ENCODE measurements around the gene LNX1. TPM values are rescaled to one million over a fixed set of nuclear protein-coding genes. Genes with fewer than 3 reads are reported as not detected.

LNX1 gene
- polyA plus RNA-seq, 3 donors, result 0.09 to 0.13 TPM; not detected in 1

- Histone ChIP-seq H3K9ac (ENCODE audit: insufficient read depth, low read length, poor library complexity, severe bottlenecking) (no peak overlapping the region), H3K36me3 (replicated peaks in 1 of 2; ENCODE audit: control insufficient read depth in 1 of 2, insufficient read depth in 2 of 2, low read length in 2 of 2) (no peaks in the 10 kb centered on the region), H2AFZ (ENCODE audit: insufficient read depth, low read depth, low read length, poor library complexity, severe bottlenecking) (no peak overlapping the region), H3K79me2 (ENCODE audit: insufficient read depth, low read length) (no peaks in the 10 kb centered on the region), H3K4me3 (replicated peaks in 1 of 3; ENCODE audit: low read depth in 2 of 3, low read length in 3 of 3) (no peak overlapping the region), H3K27me3 (ENCODE audit: control insufficient read depth in 2 of 2, insufficient read depth in 2 of 2, low read length in 2 of 2) (no peaks in the 10 kb centered on the region), H3K9me3 (replicated peaks in 1 of 2; ENCODE audit: control insufficient read depth in 1 of 2, insufficient read depth in 1 of 2, low read length in 2 of 2) (no peaks in the 10 kb centered on the region), H3K4me2 (replicated peaks; ENCODE audit: extremely low read depth, low read length, poor library complexity, severe bottlenecking) (no peak overlapping the region), H4K20me1 (ENCODE audit: insufficient read depth, low read length) (no peaks in the 10 kb centered on the region), H3K27ac (ENCODE audit: low read depth in 1 of 2, low read length in 2 of 2) (no peak overlapping the region), H3K4me1 (ENCODE audit: control insufficient read depth in 1 of 2, insufficient read depth in 2 of 2, low read length in 2 of 2) (no peaks in the 10 kb centered on the region)
- DNase-seq, result no peak
- Mint-ChIP-seq H3K4me3 (no peak overlapping the region), H3K9me3 (peaks cover 0 to 3% (median 3%) of the 10 kb centered on the region in 7 donors), H3K27me3 (ENCODE audit: low read depth in 3 of 3) (peaks cover 0 to 4% (median 4%) of the 10 kb centered on the region in 3 donors), H3K4me1 (no peaks in the 10 kb centered on the region), H3K27ac (no peak overlapping the region), H3K36me3 (no peaks in the 10 kb centered on the region)
- WGBS (ENCODE audit: insufficient coverage), result 40% methylated on average over 2 of the region's 5 CpGs
- TF ChIP-seq CTCF (IDR thresholded peaks at IDR 0.05), result no peak
- intact Hi-C loops (cut with micrococcal nuclease), result no loop called here
Measured at GRCh38 chr4:53510321-53510720, 81.0 kb downstream of the LNX1 start.

GRCh38 chr4:53508446-53508845, 82.8 kb downstream of the LNX1 start:
- no peak overlapping the region for H3K27ac Mint-ChIP-seq
- no peak overlapping the region for H3K27ac ChIP-seq (ENCODE audit: low read depth in 1 of 2, low read length in 2 of 2)
- no peaks in the 10 kb centered on the region for H3K4me1 Mint-ChIP-seq
- TF ChIP-seq CTCF (IDR thresholded peaks at IDR 0.05), result no peak
- no CpG with 5 or more reads among the region's 1 CpG for WGBS (ENCODE audit: insufficient coverage)
- H3K4me3 Mint-ChIP-seq, result no peak overlapping the region
- no peak overlapping the region for H3K4me2 ChIP-seq (replicated peaks; ENCODE audit: extremely low read depth, low read length, poor library complexity, severe bottlenecking)
- no peaks in the 10 kb centered on the region for H4K20me1 ChIP-seq (ENCODE audit: insufficient read depth, low read length)
- intact Hi-C loops (cut with micrococcal nuclease), result no loop called here
- no peak for DNase-seq
- no peak overlapping the region for H3K4me3 ChIP-seq (replicated peaks in 1 of 3; ENCODE audit: low read depth in 2 of 3, low read length in 3 of 3)
- no peaks in the 10 kb centered on the region for H3K9me3 ChIP-seq (replicated peaks in 1 of 2; ENCODE audit: control insufficient read depth in 1 of 2, insufficient read depth in 1 of 2, low read length in 2 of 2)
- no peaks in the 10 kb centered on the region for H3K27me3 ChIP-seq (ENCODE audit: control insufficient read depth in 2 of 2, insufficient read depth in 2 of 2, low read length in 2 of 2)
- no peaks in the 10 kb centered on the region for H3K36me3 ChIP-seq (replicated peaks in 1 of 2; ENCODE audit: control insufficient read depth in 1 of 2, insufficient read depth in 2 of 2, low read length in 2 of 2)
- H3K79me2 ChIP-seq (ENCODE audit: insufficient read depth, low read length), result no peaks in the 10 kb centered on the region
- H3K4me1 ChIP-seq (ENCODE audit: control insufficient read depth in 1 of 2, insufficient read depth in 2 of 2, low read length in 2 of 2), result no peaks in the 10 kb centered on the region
- peaks cover 2 to 4% (median 2%) of the 10 kb centered on the region in 3 donors for H3K27me3 Mint-ChIP-seq (ENCODE audit: low read depth in 3 of 3)
- no peak overlapping the region for H2AFZ ChIP-seq (ENCODE audit: insufficient read depth, low read depth, low read length, poor library complexity, severe bottlenecking)
- H3K36me3 Mint-ChIP-seq, result no peaks in the 10 kb centered on the region
- H3K9me3 Mint-ChIP-seq, result peaks cover 0 to 3% (median 2%) of the 10 kb centered on the region in 7 donors
- no peak overlapping the region for H3K9ac ChIP-seq (ENCODE audit: insufficient read depth, low read length, poor library complexity, severe bottlenecking)

Measured in CD14-positive monocyte (primary cell).